AG08395 (cell line): ENCODE results near the gene ERO1B.
"Not testable (repeated sequence)": the region's sequence is repeated elsewhere in the genome, so short reads cannot be mapped to it uniquely, and the experiment has no call there.

ENCODE experiments used
- DNase-seq: peaks from one replicate; pipeline ENCODE4 v3.0.0; 2012; ENCODE audit warnings: mixed read lengths, low spot score

The ERO1B gene

GRCh38 chr1:236281654-236282424 lies at the start of gene ERO1B:
Gene ERO1B, minus strand, starts transcription at chr1:236281958. Its CDS starts 175 bp downstream, at chr1:236281783.
- peak; percentile 96 for DNase-seq

GRCh38 chr1:236331412-236331811 lies 49.7 kb upstream of the ERO1B start:
- not testable (repeated sequence) for DNase-seq

- DNase-seq: no peak
Observed at GRCh38 chr1:236326432-236326831, 44.7 kb upstream of the ERO1B start.

GRCh38 chr1:236325567-236325966 lies 43.8 kb upstream of the ERO1B start:
- no peak for DNase-seq

DNA sequence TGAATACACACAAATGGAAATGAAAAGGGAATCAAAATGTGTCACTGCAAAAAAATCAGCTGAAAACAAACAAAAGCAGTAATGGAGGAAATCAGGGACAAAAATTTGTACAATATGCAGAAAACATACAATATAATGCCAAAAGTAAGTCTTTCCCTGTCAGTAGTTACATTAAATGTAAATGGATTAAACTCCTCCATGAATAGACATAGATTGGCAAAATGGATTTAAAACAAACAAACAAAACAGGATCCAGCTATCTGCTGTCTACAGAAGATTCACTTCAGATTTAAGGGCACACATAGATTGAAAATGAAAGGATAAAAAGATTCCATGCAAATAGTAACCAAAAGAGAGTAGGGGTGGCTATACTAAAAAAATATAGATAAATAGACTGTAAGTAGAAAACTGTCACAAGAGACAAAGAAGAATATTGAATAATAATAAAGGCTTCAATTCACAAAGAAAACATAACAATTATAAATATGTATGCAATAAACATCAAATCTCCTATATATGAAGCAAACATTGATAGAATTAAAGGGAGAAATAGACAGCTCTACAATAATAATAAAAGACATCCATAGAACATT lies 42.2 kb upstream of the ERO1B start:
- no peak for DNase-seq

DNA sequence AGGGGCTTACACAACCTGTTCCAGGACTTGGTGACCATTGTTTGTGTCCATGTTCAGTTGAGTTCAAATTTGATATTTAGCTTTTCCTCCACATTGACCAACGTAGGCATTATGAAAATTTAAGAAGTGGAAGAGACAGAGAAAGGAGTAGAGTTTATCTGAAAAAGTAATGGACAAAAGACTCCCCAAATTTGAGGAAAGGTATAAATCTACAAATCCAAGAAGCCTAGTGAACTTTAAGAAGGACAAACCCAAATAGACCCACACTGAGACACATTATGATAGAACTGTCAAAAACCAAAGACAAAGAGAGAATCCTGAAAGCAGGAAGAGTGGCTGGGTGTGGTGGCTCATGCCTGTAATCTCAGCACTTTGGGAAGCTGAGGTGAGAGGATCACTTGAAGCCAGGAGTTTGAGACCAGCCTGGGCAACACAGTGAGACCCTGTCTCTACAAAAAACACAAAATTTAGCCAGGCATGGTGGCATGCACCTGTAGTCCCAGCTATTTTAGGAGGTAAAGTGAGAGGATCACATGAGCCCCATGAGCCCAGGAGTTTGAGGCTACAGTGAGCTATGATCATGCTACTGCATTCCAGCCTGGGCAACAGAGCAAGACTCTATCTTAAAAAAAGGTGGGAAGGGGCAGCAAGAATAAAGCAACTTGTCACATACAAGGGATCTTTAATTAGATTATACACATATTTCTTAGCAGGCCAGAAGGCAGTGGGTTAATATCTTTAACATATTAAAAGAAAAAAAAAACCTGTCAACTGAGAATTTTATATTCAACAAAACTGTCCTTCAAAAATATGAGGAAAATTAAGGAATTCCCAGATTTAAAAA lies 41.0 kb upstream of the ERO1B start:
- DNase-seq: no peak

- no peak for DNase-seq
Observed at GRCh38 chr1:236321101-236321500, 39.3 kb upstream of the ERO1B start.

DNA sequence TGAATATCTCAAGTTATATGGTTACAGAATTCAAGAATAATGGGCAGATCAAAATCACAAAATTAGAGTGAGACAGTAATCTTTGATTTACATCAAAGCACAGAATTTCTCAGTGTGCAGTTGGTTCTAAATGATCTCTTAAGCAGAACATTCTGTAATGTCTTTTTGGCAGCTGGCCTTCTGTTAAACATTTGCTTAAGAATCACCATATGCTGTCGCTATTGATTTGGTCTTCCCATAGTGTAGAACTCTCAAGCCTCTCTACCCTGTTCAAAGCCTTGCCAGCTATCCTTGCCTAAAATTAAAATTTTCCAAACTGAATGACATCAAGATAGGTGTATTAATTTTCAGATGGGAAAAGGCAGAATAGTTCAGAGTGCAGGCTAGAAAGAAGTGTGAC lies 38.9 kb upstream of the ERO1B start:
- DNase-seq: no peak

DNA sequence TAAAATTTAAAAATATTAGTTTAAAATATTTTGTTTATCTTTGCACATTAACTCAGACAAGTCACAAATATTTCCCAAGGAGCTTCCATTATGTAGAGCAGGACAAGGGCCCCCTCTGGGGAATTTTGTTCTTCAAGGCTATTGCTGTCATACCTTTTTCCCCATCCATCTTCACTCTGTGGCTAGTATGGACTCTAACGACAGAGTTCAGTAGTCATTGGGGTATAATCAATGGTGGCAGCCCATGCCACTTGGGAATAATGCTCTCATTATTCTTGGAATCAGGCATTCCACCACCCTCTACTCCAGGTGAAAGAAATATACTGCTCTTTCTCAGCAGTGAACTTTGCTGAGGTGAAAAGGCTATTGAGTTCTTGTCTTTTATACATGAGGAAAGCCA lies 38.5 kb upstream of the ERO1B start:
- no peak for DNase-seq

DNA sequence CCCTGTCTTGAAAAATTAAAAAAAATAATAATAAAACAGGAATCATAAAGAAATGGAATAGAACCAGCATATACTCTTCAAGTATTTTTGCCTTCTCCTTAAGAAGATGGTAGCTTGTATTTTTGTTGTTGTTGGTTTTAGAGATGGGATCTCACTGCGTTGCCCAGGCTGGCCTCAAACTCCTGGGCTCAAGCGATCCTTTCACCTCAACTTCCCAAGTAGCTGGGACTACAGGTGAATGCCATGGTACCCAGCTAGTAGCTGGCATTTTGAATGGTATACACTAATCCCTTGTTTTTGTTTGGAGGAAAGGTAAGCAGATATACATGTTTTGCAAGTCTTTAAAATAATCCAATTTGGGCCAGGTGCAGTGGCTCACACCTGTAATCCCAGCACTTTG lies 34.7 kb upstream of the ERO1B start:
- no peak for DNase-seq

DNA sequence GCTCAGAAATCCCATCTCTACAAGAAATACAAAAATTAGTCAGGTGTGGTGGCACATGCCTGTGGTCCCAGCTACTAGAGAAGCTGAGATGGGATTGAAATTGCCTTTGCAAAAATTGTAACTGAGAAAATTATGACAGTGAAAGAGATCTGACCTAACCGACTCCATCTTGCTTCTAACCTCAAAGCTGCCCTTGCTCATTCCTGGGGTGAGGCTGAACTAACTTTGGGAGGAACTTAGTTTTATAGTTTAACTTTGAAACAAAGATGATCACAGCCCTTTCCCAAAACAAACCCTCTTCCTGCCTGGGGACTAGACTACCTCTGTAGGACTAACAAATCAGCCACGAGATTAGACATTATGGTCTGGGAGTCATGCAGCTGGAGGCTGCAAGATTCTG lies 33.8 kb upstream of the ERO1B start:
- no peak for DNase-seq

DNA sequence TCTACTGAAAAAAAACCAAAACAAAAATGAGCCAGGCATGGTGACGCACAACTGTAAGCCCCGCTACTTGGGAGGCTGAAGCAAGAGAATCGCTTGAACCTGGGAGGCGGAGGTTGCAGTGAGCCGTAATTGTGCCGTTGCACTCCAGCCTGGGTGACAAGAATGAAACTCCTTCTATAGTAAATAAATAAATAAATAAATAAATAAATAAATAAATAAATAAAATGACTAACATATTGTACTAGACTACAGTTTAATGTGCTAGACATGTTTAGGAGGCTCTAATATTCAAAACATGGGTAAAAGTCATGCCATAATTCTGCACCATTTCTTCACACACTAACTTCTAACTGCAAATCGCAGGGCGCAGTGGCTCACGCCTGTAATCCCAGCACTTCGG lies 33.3 kb upstream of the ERO1B start:
- no peak for DNase-seq

- DNase-seq: not testable (repeated sequence)
Observed at GRCh38 chr1:236314050-236314449, 32.3 kb upstream of the ERO1B start.

DNA sequence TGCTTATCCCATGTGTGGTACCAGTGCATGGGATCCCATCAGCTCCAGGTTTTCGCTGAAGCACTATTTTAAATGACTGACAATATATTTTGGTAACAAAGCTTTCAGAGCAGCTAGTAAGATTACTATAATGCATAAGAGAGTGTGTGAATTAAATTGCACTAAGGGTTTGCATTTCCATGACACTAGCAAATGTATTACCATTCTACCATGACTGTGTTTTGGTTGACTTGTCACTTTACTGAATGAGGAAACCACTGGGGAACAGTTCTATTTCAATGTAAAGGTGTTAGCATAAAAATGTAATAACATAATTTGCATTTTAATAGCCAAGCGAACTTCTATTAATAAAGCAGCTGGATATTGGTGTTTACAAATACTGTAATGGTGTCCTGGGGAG lies 31.7 kb upstream of the ERO1B start:
- no peak for DNase-seq

DNA sequence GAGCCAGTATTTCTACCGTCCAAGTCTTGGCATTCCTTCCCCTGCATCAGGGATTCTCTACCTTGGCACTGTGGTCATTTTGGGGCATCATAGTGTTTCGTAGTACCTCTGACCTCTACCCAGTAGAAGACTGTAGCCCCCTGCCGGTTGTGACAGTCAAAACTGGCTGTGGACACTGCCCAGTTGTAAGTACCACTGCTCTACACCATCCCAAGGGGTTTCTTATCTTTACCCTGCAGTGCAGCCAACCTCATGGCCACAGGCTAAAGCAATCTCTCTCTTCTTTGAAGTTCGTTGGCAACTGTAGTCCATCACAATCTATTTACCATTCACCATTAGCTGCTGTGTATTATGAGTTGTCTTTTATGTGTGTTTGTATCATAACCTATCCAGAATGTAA lies 29.3 kb upstream of the ERO1B start:
- no peak for DNase-seq

DNA sequence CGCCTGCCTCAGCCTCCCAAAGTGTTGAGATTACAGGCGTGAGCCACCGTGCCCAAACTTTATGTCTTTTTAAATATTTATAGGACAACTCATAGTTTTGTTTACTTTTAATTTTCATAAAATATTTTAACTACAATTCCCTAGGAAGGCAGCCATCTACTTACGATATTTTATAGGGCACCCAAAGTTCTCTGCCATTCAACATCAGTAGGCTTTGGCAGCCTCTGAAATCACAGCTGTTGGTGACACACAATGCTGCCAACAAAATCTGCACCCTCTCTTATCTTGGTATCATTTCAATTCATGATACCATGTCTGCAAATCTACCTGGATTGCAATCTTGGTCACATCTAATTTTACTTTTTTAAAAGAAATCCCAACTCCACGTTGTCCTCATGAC lies 27.1 kb upstream of the ERO1B start:
- no peak for DNase-seq

- DNase-seq: no peak
Observed at GRCh38 chr1:236307435-236307834, 25.7 kb upstream of the ERO1B start.

DNA sequence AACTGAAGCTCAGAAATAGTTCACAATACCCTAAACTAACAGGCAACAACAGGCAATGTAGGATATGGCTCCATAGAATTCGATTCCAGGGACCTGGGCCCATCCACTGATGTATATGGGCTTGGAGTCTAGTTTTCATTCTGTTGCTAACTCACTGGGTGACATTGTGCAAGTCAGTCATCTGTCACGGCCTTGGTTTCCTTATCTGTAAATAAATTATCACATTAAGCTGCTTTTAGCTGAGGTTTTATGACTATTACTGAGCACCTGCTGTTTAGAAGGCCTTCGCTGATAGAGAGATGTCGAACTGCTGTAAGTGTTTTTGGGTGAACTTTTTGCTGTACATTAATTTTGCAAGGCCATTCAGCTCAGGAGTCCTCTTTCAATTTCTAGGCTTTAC lies 22.9 kb upstream of the ERO1B start:
- no peak for DNase-seq

- no peak for DNase-seq
Observed at GRCh38 chr1:236303675-236304074, 21.9 kb upstream of the ERO1B start.

DNA sequence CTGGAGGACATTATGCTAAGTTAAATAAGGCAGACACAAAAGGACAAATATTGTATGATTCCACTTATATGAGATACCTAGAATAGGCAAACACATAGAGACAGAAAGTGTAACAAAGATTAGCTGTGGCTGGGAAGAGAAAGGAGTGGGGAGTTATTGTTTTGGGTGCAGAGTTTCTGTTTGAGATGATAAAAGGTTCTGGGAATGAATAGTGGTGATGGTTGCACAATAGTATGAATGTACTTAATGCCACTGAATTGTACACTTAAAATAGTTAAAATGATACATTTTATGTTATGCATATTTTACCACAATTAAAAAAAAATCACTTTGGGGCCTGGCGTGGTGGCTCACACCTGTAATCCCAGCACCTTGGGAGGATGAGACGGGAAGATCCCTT lies 21.2 kb upstream of the ERO1B start:
- DNase-seq: no peak

DNA sequence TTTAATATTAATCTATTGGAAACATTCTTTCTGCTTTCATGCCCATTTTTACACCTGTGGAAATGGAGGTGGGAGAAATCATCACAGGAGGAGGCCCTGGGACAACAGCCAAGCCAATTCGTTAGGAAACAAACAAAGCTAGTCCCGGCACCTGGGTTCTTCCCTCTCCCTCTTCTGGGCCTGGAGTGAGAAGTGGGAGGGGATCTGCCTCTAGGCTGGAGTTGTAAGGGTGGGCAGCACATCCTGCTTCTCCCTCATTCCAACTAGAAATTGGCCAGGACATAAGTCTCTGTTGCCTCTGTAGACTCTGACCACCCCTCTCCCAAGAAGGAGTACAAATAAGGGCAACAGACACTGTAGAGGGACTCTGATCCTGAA lies 20.2 kb upstream of the ERO1B start:
- DNase-seq: no peak

DNA sequence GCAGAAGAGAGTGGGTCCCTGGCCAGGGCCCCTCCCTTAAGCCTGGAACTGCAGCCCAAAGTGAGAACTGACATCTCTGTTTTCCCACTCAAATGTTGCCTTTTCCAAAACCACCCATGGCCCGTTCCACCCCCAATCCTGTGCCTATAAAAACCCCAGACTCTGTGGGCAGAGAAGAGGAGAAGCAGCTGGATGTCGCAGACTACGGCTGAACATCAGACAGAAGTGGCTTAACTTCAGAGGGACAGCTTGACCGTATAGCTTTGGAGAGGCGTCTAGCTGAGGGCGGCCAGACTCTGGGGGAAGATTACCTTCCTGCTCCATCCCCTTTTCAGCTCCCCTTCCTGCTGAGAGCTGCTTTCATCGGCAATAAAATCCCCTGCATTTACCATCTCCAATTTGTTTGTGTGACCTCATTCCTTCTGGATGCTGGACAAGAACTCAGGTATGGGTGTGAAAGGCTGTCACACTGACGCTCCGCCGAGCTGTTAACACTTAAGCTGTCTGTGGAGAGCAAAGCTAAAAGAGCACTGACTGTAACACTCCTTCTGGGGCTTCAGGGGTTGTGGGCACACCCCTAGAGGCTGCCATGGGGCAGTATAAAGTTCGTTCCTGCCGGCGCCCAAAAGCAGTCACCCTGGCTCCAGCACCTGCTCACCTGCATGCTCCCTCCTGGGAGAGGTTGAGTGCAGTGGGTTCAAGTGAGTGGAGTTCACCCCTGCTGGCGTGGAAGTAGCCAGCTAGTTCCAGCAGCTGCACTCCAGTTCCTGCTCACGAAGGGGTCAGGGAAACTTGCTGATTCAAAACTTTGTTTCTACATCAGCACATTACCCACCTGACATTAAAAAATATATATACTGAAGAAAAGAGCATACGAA lies 19.6 kb upstream of the ERO1B start:
- DNase-seq: no peak
